GM21526 (cell line): Measurements from ENCODE around the gene CISH.

ENCODE experiments used
- ATAC-seq: cut with Tn5 transposase; IDR thresholded peaks from one replicate; pipeline ENCODE4 v1.9.1; 2021; ENCODE audit warnings: moderate library complexity; ENCODE audit not compliant: unreplicated experiment, low FRiP score

Gene CISH

DNA sequence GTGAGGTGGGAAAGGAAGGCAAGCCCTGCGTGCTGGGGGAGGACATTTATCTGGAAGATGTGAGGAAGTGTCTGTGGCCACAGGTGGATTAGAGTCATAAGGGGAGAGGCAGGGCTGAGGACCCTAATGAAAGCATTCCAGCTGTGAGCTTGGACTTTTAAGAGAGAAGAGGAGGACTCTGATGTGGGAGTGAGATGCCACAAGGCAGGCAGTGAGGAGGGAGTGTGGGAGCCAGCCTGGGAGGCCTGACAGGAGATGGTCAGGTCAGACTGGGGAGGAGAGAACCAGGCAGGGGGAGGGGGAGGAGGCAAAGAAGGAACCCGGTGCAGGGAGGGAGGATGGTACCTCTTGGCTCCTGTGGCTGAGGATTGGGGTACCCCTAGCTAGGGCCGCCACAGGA, 26.4 kb upstream of the CISH start:
- ATAC-seq, result no peak

DNA sequence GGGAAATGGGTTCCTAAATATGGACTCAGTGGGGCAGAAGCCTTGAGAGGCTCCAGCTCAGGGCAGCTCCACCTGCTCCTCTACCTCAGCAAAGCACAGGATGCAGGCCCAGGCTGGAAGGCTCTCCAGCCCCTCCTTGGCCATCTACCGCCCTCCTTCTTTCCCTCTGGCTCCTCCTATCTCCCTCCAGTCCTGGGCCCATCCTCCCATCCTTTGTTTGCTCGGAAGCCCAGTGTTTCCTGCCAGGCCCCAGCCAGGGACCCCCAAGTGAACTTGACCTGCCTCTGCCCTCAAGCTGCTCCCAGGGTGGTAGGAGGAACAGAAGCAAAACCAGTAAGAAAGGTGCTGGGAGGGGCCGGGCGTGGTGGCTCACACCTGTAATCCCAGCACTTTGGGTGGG, 25.4 kb upstream of the CISH start:
- no peak for ATAC-seq

DNA sequence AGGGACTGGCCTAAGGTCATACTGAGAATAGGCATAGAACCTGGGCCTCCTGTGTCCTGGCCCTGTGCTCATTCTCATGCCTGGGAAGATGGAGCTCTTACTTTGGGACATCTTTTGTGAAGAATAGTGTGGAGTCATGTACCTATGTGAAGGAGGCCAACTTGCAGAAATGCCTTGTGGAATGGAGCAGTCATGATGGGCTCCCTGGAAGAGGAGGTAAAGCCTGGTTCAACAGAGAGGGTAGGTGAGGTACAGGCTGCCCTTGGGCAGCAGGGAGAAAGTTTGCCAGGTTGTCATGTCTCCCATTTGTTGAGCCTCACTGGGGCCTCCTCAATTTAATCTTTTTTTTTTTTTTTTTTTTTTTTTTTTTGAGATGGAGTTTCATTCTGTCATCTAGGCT, 23.5 kb upstream of the CISH start:
- no peak for ATAC-seq

DNA sequence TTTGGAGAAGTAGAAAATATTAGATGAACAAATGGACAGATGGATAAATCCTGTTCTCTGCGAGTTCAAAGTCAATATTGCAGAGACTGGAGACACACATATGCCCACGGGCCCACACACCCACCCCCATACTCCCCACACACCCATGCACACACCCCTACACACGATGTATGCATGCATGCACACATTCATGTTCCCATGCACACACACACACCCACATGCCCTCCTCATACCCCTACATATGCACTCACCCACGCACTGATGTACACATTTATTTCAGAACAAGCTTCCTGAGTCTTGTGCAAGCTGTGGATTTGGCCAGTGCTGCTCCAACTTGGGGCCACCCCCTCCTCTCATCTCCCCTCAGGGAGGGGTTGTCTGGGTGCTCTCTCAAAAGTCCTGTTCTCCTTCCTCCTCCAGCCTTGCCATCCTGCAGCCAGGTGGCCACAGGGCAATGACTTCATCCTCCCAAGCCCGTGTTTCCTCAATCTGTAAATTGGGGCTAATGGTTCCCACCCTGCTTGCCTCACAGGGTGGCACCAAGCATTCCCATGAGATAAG, 21.7 kb upstream of the CISH start:
- ATAC-seq, result no peak

DNA sequence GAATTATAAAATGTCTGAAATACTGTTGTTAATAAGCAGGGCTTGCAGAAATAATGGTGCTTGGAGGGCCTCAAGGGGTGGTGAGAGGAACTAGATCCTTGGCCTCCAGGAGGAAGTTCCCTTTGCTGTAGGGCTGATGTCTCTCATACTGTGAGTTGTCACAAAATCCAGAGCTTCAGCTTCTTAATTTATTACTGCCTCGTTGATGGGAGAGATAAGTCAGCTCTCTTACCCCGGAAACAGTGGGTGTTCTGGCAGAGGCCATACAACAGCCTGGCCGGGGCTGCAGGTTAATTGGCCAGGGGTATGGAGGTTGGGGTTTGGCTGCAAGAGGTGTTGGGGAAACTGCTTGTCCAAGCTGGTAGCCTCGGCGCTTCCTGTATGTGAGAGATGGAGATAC, 20.9 kb upstream of the CISH start:
- no peak for ATAC-seq

DNA sequence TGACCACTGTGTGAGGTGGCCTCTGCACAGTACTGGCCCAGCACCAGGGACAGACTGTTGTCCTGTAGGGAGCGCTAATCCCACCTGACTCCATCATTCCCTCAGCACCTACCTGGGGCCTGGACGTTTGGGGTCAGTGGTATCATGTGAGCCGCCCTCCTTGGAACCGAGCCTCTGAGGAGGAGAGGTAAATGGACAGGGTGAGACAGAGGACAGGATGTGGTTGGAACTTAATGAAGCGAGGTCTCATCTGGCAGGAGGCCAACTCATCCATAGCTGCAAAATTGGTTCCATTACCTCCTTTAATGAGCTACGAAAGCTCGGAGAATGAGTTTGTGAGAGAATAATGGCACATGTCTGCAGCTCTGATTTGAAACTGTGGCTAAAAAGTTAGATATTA, 19.3 kb upstream of the CISH start:
- no peak for ATAC-seq

DNA sequence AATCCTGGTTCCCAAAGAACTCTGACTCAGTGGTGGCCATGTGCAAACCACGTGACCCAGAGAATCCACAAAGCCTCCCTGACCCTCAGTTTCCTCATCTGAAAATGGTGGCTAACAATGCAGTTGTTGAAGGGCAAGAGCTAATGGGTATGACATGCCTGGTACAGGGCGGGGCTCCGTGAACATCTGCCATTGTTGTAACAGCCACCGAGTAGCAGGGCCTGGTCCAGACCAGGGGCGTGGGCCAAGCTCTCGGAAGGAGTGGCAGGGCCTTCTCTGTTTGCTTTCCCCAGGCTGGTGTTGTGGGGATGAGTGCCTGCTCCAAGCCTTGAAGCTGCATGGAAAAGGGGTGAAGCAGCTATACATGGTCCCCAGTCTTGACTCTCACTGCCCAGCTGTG, 18.8 kb upstream of the CISH start:
- no peak for ATAC-seq

DNA sequence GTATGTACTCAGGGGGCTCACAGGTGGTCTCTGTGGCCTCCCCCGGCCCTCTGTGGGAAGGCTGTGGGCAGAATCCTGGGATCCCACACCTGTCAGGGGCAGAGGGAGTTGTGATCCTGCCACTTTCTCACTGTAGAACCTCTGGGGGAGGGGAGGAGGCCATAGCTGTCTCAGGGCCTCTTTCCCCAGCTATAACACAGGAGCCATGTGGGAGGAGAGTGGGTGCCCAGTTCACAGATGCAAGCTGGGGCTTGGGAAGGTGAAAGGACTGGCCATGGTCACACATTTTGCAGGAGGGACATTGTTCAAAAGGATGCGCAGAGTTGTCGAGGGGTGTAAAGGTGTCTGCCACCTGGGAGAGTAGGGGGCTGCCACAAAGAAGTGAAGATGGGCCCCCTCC, 17.0 kb upstream of the CISH start:
- no peak for ATAC-seq

DNA sequence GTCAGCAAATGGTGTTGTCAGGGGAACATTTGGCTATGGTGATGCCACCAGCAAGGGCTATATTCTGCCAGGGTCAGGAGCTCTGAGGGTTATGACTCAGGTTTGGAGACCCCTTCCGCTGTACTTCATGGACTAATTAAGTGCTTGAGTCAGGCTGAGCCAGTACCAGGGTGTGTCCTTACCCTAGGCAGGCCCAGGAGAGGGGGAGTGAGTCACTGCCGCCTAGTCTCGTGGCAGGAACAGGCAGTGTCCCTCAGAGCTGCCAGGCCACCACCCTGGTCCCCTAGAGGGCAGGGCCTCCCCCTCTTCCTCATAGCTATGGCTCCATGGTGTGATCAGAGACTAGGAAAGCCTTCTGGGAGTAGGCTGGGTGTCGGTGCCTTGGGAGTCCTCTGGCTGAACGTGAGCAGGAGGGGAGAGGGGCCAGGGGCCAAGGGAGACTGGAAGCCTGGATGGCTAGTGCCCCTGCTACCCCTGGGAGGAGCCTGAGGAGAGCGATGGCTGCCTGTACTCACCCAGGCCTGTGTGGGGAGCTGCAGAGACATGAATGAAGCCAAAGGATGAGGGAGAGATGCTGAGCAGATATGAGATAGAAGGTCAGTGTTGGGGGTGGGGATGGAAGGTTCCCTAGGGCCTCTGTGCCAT, 16.0 kb upstream of the CISH start:
- ATAC-seq, result no peak

DNA sequence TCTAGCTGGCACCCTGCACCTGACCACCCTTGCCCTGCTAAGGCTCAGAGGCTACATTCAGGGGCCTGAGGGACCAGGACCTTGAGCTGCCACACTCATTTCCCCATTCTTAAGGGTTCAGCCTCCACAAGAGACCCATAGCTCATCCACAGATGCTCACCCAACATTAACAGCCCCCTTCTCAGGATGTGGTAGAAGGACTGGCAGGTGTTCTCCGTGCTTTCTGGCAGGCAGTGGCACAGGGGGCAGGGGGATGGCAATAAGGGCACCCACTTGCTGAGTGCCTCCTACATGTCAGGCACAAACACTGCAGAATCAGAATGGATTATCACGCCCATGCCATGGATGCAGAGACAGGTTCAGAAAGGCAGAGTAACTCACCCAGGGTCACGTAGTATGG, 14.8 kb upstream of the CISH start:
- ATAC-seq, result no peak

DNA sequence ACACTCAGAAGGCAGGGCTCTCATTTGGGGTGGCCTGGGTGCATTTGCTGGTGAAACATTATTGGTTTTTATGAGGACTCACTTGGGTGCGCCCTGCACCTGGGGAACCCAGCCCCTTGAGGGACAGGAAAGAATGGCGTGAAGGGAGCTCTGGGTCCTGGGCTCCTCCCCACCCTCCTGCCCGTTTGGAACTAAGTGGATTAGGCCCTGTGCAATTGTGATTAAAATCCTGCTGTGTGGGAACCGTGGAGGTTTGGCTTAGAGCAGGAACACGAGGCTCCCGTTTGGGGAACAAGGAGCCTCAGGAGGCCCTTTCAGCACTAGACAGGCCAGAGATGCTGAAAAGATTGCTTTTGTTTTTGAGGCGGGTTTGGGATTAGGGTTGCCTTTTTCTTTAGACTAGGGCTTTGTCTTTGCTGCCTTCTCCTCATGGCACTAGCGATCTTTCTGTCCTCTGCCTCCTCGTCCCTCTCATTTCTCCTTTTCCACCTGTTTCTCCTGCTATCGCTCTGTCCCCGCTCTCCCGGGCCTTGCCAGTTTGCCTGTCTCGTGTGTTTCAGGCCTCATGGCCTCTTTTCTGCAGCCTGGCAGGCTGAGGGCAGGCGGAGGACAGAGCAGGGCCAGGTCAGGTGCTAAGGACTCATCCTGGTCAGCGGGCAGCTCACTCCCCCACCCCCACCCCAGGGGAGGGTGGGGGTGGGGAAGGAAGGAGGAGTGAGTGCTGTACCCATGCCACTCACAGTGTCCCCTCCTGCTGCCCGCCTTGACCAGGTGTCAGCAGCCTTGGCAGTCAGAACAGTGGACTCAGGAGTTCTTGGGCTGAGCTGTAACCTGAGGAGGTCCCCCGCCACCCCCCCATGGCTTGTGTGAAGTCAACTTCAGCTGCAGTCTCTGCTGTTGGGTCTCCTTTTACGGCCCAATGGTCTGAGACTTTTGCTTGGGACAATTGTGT, 13.9 kb upstream of the CISH start:
- ATAC-seq, result no peak

DNA sequence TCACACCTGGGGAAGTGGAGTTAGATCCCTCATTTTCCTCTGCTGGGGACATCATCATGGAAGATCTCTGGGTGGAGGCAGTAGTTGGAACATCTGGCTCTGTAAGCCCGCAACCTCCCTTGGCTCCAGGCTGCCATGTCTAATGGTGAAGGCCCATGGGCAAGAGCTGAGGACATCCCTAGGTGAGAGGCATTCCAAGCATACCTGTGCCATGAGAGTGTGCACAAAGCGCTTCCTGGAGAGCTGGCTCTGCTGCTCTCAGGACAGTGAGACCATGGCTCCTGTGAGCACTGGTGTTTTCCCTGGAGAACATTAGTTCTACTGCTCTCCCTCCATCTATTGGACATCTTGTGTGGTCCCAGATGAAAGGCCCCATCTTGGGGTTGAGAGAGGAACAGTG, 13.1 kb upstream of the CISH start:
- ATAC-seq, result no peak

DNA sequence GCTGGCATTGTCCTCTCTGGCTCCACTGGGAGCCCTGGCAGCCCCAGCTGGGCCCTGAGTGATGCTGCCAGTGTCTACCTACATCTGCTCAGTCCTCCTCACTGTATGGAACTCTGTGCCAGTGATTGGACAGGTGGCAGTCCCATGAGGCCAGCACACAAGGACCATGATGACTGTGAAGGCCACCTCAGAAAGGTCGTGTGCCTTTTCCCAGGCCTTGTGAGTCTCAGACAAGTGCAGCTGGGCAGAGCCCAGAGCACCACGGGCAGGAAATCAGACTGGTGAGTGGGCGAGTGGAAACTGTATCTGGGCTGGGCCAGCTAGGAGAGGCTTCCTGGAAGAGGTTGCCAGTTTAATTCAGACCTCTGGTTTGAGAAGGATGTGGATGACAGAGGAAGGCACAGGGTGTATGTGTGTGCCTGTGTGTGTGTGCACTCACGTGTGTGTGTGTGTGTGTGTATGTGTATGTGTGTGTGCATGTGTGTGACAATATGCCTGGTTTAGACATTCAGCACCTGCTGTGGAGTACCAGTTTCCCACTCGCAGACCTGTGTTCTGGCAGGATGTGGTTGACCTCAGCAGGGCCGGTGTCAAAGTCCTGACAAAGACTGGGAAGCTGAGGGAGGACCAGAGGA, 12.4 kb upstream of the CISH start:
- ATAC-seq, result no peak

DNA sequence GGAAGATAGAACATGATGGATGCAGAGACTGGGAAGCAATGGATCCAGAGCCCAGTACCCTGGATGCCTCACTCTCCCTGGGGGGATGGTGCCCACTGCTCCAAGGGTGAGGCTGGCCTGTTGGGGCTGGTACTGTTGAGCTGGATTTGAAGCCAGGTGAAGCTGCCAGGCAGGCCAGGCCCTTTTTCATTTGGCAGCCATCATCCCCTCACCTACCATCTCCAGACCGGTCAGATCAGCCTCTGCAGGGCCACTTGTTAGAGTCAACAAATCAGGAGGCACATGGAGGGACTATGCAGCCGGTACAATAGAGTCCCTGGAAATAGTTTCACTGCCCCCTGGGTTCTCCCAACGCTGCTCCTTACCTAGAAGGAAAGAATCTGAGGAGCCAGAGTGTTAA, 11.3 kb upstream of the CISH start:
- ATAC-seq, result no peak

DNA sequence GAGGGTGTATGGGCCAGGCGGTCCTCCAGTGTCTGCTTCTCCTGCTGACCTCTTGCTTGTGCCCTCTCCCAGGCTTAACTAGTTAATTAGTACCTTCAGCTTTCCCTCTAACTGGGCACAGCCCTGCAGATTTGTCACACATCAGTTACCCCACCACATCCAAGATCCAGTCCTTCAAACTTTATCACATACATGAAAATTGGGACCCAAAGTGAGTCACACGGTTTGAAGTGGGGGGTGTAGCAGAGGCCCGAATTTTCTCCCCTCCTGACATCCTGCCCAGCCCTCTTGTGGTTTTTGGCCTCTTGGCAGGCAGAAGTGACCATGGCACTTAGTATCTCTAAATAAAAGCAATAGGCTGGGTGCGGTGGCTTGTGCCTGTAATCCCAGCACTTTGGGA, 9.2 kb upstream of the CISH start:
- ATAC-seq, result no peak

DNA sequence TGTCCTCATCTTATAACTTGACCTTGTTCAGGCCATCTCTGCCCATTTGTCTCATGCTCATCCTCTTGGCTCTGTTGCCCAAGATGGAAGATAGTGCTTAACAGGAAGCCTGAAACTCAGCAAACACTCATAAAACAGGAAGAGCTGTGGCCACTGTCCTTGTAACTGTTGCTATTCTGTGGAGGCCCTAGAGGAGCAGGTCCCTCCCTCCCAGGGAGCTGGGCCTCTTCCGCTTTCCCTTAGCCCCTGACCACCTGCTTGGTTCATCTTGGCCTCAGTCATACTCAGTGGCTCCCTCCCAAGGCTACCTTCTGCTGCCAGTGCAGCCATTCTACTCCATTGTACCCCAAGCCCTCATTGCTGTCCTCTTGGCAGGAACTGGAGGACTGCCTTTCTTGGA, 8.8 kb upstream of the CISH start:
- ATAC-seq, result no peak

DNA sequence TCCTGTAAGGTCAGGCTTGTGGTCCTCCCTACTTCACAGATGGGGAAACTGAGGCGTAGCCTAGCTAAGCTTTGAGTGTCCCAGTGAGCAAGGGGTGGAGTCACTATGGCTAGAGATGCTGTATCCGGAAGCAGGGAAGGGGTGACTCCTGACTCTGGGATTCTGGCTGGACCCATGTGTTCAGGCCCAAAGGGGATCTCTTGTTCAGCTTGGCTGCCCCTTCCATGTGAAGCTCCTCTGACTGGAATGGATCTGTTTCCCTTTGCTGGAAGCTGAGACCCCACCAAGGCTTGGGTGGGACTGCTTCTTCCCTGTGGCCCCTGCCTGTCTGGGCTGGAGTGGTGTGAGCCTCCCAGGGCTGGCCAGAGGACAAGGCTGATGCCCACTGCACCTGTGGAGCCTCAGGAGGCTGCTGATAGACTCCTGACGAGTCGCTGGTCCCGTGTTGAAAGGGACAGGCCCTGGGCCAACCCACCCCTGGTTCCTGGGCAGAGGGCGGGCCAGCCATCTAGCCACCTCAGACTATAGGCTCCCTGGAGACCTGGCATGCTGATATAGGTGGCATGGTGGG, 6.4 kb upstream of the CISH start:
- no peak for ATAC-seq

DNA sequence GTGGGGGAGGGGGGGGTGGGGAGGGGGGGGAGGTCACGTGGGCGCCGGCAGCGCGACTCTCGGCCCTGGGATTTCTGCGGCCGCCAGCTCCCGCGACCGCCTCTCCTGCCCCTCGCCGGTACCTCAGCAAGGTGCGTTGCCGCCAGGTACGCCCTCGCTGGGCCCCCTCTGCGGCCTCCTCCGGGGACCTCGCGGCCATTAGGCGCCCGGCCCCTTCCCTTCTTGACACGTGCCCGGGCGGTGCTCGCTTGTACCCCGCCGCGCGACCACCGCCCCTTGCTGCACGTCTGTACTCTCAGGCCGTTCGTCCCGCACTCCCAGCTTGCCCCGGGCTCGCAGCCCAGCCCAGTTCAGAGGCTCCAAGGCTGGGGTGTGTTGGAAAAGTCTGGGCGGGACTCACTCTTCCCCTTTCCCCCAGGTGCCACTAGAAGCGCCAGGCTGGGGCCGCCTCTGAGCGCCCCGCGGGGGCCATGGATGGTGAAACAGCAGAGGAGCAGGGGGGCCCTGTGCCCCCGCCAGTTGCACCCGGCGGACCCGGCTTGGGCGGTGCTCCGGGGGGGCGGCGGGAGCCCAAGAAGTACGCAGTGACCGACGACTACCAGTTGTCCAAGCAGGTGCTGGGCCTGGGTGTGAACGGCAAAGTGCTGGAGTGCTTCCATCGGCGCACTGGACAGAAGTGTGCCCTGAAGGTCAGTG, 5.7 kb upstream of the CISH start, which contains the start of gene MAPKAPK3:
Gene MAPKAPK3, plus strand, starts transcription at position 56 of the 696 bp plus-strand sequence. Its CDS starts 415 bp downstream, at position 471.
- ATAC-seq, result peak; percentile 12

DNA sequence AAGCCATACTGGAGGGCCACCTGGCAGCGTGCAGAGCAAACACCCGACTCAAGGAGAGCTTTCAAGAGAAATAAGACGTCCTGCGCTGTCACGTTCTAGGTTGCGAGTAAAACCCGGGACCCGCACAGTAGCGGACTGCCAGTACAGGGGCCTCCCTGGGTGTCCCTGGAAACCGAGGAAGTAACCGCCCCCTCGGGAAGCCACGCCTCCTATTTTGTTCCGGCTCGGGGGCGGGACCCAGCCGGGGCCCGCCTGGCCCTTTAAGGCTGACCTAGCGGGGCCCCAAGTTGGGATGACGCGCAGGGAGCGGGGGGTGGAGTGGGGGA, 5.2 kb upstream of the CISH start:
- ATAC-seq, result peak; percentile 60

DNA sequence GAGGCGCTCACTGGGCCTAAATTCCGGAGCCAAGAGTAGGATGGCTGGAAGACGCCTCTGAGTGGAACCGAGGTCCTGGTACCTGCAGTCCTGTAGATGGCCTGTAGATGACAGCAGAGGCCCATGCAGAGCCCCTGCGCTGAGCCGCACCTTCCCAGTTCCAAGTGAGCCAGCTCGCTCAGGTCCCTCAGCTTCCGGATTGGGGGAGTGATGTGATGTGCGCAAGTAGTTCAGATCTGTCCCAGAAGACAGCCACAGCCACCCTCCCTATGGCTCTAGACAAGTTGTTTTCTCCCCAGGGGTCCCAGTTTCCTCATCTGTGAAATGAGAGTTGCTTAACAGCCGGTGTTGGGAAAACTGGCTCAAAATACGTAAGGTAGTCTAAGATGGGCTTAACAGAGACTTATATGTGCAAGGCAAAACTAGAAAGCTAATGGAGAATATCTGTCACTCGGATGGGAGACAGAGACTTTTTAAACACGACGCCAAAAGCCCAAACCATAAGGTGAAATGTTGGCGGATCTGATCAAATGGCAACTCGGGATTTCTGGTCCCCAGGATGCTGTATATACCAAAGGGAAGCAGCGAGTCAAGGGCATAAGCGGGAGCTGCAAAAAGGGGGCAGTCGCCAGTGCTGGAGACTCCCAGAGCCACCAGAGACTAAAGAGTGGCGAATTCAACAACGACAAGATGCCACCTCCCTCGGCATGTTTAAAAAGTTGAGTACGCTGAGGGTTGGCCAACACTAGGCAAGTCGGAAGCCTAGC, 4.6 kb upstream of the CISH start:
- no peak for ATAC-seq
